ENCODE measurements around the gene HOXB5.

DNA sequence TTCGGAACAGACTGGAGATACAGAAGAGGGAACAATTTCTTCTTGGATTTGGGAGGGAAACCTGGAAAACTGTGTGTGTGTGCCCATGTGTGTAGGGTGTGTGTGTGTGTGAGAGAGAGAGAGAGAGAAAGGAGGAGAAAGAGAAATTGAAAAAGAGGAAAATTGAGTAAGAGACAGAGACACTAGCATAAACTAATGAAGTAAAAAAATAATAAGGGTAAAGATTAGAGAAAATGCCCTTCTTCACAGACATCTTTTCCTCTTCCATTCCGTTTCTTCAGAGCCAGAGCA lies 34.8 kb downstream of the HOXB5 start:
- TF ChIP-seq, protein P1, sequence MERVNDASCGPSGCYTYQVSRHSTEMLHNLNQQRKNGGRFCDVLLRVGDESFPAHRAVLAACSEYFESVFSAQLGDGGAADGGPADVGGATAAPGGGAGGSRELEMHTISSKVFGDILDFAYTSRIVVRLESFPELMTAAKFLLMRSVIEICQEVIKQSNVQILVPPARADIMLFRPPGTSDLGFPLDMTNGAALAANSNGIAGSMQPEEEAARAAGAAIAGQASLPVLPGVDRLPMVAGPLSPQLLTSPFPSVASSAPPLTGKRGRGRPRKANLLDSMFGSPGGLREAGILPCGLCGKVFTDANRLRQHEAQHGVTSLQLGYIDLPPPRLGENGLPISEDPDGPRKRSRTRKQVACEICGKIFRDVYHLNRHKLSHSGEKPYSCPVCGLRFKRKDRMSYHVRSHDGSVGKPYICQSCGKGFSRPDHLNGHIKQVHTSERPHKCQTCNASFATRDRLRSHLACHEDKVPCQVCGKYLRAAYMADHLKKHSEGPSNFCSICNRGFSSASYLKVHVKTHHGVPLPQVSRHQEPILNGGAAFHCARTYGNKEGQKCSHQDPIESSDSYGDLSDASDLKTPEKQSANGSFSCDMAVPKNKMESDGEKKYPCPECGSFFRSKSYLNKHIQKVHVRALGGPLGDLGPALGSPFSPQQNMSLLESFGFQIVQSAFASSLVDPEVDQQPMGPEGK (CRISPR knock-in tag; IDR thresholded peaks at IDR 0.05; ENCODE audit: borderline replicate concordance) = no peak
- no peak for TF ChIP-seq PPARA (CRISPR knock-in tag; IDR thresholded peaks at IDR 0.05; ENCODE audit: borderline replicate concordance)
